CD4-positive, alpha-beta T cell treated with Interleukin-15 for 1 hour (primary cell): ENCODE results near the gene C1orf159.
"Not testable (repeated sequence)": the region's sequence is repeated elsewhere in the genome, so short reads cannot be mapped to it uniquely, and the experiment has no call there.

Source experiments
- DNase-seq: peaks from one replicate; pipeline ENCODE4 v3.0.0-alpha.2; 2020

The C1orf159 gene

DNA sequence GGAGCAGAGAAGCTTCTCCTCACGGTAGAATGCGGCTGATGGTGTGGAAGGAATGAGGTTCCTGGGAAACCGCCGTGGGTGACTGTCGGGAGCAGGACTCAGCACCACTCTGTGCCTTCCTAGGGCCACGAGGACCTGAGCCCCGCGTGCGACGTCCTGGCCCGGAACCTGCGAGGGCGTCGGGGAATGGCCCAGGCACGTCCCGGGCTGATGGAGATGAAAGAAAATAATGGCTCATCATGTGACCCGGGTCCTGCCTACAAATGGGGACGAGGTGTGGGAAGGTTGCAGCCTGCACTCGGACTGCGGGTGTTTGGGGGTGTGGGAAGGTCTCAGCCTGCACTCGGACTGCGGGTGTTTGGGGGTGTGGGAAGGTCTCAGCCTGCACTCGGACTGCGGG is 32.7 kb upstream of the C1orf159 start:
- DNase-seq: no peak

DNA sequence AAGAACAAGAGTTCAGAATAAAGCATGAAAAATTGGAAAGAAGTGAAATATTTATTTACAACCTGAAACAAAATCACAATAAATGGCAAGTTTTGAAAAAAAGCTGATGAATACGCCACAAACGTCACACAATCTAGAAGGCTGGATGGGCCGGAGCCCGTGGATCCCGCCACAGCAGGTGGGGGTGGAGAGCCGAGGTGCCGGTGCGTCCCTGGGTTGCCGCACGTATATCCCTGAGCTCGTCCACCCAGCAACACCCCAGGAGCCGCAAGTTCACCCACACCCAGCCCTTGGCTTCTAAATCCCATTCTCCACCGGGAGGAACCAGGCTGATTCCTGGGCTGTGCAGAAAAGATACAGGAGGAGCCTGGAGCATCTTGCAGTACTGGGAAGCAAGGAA is 32.2 kb upstream of the C1orf159 start:
- DNase-seq: no peak

DNA sequence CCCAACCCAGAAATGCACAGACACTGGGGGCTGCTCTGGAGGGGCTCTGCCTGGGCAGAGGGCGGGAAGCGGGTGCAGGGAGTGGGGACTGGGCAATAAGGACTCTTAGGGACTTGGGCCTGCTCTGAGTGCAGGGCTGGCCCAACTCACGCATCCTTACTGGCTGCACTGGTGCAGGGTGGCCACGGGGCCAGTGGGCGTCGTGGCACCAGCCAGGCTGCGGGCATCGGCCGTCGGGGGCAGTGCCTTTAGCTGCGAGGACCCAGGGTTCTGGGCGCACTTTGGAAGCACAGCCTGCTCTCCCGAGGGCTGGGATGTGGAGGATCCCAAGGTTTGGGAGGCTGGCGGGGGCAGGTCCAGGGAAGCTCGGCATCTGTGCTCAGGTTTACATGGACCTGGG is 30.7 kb upstream of the C1orf159 start:
- no peak for DNase-seq

DNA sequence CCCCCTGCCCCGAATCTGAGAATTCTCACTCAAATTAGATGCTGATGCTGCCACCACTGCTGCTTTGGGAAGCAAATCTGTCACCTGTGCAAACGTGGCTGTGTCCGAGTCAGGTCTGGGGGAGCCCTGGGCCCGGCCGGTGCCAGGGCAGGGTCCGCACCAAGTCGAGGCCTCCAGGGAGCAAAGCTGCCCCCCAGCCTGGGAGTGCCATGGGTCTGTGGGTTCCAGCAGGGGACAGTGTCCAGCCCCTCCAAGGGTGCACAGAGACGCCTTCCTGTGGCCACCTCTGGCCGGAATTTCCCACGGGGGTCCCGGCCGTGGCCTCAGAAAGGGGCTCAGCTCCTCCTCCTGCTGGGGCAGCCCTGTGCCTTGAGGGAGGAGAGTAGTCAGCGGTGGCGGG is 30.1 kb upstream of the C1orf159 start:
- no peak for DNase-seq

DNA sequence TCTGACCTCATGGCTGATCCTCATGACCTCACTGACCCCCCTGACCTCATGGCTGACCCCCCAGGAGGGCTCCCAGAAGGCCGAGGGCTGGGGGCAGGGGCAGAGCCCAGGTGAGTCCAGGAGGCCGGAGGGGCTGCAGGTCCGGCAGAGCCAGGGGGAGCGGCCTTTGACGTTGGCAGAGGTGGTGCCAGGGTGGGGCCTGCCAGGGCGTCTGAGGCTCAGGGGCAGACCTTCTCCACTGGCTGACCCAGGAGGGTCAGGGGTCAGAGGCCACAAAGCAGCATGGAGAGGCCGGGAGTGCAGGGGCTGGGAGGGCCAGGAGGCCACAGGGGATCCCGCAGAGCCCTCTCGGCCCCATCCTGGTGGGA is 29.6 kb upstream of the C1orf159 start:
- no peak for DNase-seq

DNA sequence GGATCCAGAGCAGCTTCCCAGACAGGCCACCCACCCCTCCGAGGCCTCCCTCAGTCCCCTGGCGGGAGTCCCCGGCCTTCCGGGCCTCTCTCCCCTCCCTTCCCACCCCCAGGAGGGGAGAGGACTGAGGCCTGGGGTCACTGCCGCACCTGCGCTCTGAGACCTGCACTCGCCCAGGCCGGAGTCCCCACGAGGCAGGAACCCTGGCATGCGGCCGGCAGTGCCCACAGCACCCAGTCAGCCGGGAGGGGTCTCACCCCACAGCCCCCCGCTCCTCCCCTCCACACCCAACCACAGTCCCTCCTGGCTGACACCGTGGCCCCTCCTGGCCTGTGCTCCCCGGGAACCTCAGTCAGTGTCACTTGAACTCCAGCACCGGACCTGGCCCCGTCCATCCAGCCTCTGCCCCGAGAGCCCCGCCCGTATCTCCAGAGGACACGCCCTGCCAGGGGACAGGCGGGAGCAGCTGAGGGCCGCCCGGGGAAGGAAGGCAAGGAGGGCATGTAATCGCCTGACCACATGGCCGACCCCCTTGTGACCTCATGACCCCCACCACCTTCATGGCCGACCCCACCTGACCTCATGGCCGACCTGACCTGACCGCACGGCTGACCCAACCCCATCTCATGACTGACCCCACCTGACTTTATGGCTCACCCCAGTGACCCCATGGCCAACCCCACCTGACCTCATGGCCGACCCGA is 29.1 kb upstream of the C1orf159 start:
- no peak for DNase-seq

DNA sequence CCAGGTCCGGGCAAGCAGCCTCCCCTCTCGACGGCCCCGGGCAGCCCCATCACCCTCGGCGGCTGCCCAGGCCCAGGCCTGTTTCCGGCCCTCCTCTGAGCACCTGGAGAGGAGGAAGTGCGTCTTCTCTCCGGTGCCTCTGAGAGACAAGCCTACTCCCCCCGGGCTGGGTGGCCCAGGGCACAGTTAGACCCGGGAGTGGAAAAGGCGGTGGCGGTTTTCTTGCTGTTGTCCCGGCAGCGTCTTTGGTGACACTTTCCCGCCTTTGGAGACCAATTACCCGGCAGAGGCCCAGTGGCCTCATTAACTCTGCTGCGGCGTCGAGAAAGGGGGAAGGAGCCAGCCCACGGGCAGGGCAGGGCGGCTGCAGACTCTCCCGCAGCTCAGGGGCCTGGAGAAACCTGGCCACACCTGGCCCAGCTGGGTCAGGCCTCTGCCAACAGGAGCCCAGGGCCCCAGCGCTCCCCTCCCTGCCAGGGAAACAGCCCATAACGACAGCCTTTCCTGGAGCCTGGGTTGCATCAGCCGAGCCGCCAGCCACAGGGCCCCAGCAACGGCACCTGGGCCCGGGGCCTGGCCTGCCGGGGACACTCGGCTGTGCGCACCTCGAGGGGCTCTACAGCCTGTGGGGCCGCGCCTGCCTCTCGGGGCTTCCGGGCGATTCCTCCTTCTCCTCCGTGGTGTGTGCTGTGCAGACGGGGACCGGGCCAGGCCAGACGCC is 28.4 kb upstream of the C1orf159 start:
- peak; percentile 85 for DNase-seq

DNA sequence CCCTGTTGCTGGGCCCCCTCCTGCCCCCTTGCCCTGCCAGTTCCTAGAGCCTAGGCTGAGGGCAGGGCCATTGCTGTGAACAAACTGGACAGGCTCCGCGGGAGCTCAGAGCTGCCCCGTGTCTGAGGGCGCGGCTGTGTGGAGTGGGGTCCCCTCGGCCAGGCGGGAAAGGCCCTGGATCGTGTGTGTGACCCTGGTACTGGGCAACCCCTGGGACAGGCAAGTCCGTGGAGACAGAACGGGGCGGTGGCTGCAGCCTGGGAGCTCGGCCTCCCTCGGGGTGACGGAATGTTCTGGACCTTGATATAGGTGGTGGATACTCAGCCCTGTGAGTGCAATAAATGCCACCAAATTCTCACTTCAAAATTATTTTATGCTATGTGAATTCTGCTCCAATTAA is 27.7 kb upstream of the C1orf159 start:
- no peak for DNase-seq

DNA sequence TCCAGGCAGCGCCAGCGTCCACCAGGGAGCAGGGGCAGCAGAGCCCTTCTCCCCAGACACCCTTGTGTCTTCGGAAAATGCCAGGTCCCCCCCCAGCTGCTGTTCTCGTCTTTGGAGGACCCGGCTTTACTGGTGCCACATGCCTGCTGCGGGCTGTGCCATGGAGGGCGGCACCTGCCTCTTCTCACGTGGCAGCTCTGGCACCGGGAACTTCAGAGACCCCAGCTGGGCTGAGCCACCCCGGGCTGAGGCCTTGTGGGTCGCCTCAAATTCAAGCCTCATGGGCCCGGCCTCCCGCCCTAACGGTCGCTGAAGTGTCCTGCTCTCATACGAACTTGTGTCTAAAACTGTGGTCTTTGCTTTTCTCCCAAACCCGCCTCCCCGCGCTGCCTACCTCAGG is 27.0 kb upstream of the C1orf159 start:
- DNase-seq: no peak

DNA sequence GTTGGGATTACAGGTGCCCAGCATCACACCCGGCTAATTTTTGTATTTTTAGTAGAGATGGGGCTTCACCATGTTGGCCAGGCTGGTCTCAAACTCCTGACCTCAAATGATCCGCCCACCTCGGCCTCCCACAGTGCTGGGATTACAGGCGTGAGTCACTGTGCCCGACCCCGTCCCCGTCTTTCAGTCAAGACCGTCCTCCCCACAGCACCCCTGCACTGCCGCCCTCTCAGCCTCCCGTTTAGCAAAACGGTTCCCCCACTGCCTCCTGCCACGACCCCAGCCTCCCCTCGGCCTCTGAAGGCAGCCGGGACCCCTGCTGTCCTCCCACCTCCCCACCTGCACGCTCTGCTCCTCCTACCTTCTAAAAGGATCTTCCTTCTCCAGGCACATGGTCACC is 26.5 kb upstream of the C1orf159 start:
- DNase-seq: not testable (repeated sequence)

DNA sequence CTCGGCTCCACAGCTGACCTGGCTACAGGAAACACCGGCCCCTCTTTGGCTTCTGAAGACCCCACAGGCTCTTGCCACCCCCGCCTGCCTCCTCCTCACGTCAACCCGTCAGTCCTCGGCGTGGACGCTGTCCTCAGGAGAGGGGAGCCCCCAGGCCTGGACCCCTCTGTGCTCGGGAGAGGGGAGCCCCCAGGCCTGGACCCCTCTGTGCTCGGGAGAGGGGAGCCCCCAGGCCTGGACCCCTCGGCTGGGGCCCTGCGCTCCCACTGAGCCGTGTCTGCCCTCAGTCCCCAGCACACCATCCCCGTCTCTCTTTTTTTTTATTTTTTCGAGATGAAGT is 26.0 kb upstream of the C1orf159 start:
- DNase-seq: no peak

DNA sequence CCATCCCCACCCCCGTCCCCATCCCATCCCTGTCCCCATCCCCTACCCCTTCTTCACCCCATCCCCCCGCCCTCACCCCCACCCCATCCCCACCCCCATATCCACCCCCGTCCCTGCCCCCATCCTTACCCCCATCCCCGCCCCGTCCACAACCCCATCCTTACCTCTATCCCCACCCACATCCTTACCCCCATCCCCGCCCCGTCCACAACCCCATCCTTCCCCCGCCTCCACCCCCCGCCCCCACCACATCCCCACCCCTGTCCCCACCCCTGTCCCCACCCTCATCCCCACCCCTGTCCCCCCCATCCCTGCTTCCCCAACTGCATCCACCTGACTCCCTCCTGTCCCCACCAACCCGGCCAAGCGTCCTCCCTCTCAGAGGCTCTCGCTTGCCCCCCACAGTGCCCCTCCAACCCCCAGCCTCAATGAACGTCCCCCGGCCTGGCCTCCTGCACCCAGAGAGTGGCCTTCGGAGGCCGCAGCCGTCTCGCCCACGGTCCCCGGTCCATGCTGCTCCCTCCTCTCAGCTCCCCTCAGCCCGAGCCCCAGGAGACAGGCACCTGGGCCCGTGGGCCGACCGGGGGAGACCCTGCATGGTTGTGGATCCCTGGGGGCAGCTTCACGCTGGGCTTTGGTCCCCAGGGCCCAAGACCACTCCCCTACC is 25.5 kb upstream of the C1orf159 start:
- no peak for DNase-seq

DNA sequence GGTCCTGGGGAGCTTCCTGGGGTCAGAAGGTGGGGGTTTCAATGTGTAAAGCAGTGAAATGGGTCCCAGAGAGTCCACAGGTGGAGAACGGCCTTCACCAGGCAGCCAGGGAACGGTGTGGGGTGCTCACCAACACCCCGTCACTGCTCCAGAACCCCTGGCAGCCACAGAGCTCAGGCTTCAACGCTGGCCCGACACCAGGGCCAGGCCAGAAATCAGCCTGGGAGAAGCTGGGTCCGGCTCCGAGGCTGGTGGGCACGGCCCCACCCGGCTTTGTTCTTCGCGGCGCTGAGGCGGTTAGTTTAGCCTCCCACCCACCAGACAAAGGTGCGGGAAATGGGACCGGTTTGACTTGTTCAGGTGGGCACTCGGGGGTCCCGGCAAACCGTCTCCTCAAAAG is 24.8 kb upstream of the C1orf159 start:
- no peak for DNase-seq

DNA sequence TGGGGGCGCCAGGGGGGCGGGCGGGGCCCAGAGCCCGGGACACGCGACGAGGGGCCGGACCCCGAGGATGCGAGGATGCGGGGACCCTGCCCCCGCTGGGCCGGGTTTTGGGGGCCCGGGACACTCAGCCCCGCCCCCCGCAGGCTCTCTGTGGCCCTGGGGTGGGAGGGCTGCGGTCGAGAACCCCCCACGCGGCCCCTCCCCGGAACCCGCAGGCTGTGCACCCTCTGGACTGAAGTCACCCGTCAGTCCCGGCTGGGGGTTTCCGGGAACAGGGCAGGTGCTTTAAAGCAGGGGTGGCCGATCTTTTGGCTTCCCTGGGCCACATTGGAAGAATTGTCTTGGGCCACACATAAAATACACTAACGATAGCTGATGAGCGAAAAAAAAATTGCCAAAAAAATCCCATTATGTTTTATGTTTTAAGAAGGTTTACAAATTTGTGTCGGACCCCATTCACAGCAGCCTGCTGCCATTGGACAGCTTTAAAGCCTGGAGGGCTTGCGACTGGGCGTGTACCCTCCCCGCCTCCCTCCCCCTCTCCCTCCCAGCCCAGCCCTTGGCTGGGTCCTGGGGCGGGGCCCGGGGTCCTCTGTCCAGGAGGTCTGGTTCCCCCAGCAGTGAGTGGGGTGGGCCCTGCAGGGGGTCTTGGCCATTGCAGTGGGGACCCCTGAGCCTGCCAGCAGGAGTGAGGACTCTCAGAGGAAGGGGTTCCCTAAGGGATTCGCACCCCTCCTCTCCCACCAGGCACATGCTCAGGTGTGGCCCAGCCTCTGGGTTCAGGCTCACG is 21.6 kb upstream of the C1orf159 start:
- peak; percentile 89 for DNase-seq

DNA sequence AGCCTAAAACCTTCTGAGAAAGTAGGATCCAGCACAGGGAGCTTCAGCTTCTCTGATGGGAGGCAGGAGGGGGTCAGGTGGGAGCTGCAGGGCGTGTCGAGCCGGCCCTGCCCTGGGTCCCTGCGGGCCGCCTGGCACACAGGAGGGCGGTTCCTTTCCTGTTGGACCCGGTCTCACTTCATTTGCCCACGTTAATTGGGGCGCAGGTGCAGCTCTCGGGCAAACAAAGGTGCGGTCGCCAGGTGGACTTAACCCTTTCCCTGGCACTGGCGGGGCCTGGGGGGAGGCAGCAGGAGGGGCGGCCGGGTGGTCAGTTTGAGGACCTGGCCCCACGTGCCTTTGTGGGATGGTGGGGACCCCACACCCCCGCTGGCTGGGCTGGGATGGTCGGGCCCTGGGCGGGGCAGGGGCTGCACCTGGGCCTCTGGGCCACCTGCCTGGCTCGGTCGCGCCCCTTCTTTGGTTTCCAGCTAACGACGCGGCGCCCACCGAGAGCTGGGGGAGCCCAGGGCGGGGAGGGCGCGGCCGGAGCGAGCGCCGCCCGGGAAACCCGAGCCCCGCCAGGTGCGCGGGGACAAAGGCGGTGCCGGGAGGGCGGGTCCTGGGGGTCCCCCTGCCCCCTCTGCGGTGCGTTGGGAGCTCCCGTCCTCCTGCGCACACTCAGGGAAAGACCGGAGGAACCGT is 20.8 kb upstream of the C1orf159 start:
- DNase-seq: peak; percentile 70

DNA sequence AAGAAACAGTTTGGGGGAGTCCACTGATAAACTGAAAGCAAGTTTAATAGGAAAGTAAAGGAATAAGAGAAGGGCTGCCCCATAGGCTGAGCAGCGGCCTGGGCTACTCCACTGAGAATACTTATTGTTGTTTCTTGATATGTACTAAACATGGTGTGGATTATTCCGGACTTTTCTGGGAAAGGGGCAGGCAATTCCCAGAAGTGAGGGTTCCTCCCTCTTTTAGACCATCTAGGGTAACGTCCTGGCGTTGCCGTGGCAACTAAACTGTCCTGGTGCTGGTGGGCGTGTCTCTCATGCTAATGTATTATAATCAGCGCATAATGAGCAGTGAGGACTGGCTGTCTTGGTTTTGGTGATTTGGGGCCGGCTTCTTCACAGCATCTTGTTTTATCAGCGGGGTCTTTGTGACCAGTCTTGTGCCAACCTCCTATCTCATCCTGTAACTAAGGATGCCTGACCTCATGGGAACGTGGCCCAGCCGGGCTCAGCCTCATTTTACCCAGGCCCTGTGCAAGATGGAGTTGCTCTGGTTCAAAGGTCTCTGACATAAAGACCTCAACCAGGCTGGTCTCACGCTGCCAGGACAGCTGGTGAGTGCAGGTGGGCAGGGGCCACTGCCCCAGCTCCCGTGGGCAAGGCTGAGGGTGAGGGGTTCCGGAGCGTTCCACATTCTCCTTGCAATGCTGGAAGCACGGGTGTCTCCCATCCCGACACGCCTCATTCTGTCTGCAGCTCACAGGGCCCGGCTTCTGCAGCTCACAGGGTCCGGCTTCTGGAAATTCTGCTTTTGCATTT is 19.6 kb upstream of the C1orf159 start:
- DNase-seq: no peak

DNA sequence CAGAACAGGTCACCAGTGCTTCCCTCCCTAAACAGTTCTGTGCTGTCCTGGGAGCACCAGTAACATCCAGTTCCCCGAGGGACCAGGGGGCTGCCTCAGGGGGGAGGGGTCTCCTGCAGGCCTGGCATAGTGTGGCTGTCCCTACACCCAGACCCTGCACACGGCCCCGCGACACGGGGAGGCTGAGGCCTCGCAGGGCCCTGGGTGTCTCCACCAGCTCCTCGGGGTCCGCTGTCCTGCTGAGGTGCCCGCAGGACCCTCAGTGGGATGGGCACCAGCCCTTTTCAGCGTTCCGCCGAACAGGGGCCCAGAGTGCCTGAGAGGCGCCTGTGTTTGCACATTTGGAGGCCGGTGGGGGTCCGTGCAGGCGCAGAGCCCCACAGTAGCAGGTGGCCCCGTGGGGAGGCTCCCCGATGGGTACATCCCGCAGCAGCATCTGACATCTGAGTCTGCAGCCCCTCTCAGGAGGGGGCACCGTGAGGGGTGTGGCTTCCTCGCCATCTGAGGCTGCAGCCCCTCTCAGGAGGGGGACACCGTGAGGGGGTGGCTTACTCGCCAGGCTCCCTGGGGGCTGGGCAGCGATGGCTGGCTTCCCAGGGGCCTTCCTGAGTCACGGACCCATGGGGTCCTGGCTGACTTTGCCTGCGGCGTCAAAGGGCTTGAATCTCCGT is 18.5 kb upstream of the C1orf159 start:
- no peak for DNase-seq

DNA sequence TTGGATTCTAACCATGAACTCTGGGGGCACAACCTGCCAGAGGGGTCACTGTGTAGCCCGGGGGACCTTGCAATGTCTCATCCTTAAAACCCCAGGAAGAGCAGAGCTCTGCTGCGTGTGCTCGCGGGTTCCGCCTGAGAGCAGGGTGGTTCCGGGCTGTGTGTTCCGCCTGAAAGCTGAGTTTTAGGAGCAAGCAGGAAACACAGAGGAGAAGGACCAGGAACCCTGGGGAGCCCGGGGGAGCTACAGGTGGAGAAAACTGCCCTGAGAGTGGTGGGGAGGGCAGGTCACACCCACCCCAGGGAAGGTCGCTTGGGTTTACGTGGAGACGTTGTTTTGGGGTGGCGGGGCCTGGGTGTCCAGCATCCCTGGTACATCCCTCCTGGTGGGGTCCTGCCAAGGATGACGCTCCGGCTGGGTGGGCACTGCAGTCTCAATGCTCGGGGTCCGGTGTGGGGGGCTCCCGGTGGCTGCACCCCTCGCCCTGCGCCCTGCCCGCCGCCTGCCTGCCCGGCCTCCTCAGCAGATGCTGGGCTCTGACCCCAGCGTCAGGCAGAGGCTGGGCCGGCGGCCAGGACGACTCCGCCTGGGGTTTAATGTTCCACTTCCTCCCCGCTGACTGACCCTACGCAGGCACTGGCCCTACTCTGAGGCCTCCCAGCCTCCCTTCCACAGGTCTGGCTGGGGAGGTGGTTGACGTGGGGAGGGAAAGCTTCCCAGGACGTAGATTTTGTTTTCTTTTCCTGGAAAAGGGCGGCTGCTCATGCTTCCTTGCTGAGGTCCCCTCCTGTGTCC is 17.3 kb upstream of the C1orf159 start:
- no peak for DNase-seq

DNA sequence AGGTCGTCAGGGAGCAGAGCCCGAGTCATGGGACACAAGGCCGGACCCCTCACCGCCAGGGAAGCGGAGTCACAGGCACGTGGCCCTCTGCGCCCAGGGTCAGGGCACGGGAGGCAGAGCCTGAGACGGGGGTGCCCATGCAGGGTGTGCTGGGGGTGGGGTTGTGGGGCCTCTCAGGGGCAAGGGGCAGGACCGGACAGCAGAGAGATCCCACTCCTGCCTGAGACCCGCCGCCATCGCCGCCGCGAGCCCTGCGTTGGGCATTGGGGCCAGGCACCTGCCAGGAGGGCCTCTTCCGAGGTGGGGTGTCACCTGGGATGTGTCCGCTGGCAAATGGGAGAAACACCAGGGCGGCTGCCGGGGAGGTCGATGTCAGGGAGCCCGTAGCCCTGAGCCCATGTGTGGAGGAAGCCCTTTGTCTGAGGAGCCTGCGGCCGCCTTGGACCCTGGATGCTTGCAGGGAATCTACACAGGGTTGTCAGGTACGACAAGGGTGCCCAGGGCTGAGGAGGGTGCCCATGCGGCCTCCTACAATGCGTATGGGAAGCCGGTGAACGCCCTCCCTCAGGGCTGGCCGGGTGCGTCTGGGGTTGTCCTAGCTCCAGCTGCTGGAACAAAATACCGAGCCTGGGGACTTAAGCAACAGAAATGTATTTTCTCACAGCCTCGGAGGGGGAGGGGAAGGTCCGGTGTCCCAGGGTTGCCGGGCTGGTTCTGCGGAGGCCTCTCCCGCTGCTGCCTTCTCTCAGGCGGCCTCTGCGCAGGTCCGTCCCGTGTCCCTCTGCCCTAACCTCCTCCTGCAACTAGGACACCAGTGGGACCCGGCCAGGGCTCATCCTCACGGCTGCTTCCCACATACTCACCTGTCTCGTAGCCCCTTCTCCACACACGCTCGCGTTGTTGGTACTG is 16.4 kb upstream of the C1orf159 start:
- DNase-seq: no peak
